CD4-positive, alpha-beta T cell treated with Interleukin-17A for 4 hours (primary cell): Measurements from ENCODE around the gene STUM.
"Not testable (repeated sequence)": the region's sequence is repeated elsewhere in the genome, so short reads cannot be mapped to it uniquely, and the experiment has no call there.

Experiments used
- DNase-seq: peaks from one replicate; pipeline ENCODE4 v3.0.0-alpha.2; 2020; ENCODE audit warnings: mixed read lengths

Gene STUM

DNA sequence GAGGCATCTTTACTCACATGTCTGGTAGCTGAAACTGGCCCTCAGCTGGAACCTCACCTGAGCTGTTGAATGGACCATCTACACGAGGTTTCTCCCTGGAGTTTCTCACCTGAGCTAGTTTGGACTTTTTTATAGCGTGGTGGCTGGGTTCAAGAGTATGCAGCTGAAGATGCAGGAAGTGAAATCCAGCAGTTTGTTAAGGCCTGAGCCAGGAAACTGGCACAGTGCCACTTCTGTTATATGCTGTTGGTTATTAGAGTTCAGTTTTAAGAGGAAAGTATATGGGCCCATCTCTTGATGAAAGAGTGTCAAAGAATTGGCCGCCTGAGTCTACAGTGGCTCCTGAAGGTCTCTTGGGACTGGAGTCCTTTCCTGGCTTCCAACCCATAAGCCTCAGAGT, 35.6 kb downstream of the STUM start:
- DNase-seq = no peak

DNA sequence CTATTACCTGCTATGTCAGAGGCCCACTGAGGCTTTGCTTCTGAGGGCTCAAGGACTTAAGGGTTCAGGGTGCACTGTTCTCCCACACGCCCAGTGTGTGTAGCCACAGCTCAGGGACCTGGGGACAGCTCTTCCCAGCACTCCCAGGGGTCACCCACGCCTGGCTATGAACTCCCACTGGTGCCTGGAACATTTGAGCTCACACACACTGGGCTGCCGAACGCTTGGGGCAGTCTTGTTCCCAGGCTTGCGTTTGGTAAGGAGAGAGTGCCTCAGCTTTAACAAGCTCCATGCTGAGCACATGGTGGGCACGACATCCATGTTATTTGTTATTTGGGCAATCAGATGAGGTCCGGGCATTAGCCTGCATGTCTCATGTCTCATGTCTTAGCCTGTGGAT, 37.6 kb downstream of the STUM start:
- no peak for DNase-seq

- no peak for DNase-seq
Measured at GRCh38 chr1:226586650-226587422, 38.3 kb downstream of the STUM start.

DNA sequence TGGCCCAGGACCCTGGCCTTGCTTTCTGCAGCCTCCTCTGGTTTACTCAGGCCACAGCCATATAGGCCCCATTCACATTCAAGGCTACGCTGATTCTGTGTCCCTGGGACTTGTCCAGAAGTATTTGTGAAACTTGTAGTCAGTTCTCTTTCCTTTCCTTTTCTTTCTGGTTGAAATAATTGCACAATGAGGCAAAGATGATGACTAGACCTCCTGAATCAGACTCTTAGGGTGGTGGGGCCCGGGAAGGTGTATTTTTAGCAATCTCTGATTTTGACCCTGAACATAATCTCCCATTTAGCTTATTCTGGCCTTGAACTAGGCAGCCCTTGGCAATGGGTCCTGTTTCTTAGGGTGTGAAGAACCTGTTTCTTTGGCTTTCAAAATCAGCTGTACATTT, 39.9 kb downstream of the STUM start:
- DNase-seq = no peak

- DNase-seq = no peak
Measured at GRCh38 chr1:226589008-226589733, 40.6 kb downstream of the STUM start.

- no peak for DNase-seq
Measured at GRCh38 chr1:226590614-226591013, 42.0 kb downstream of the STUM start.

GRCh38 chr1:226593541-226593940, 45.0 kb downstream of the STUM start:
- DNase-seq = no peak

DNA sequence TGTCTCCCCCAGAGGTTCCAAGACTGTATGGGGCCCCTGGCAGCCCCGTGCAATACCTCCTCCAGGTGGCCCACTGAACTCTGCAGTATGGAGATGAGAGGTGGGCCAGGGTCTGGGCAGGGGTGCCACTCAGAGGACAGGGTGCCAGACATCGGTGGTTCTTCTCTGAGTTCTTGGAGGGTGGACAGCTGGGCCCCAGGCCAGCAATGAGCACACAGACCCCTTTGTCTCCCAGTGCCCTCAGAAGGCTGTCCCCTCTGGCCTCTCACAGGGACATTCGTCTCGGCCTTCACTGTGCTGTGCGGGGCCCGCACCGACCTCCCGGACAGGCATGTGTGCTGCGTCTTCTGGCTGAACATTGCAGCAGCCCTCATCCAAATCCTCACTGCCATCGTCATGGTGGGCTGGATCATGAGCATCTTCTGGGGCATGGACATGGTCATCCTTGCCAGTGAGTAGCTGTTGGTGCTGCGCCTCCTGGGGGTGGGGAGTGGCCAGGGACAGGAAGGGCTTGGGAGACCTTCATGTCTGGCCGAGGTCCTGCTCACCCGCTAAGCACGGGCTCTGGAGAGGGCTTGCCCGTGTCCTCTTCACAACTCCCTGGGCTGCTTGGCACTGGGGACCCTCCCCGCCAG, 48.1 kb downstream of the STUM start:
- no peak for DNase-seq

- DNase-seq = no peak
Measured at GRCh38 chr1:226597616-226598454, 49.3 kb downstream of the STUM start.

- DNase-seq = no peak
Measured at GRCh38 chr1:226598455-226598849, 49.9 kb downstream of the STUM start.

- DNase-seq = not testable (repeated sequence)
Measured at GRCh38 chr1:226598955-226599354, 50.4 kb downstream of the STUM start.

GRCh38 chr1:226599636-226600238, 51.2 kb downstream of the STUM start:
- no peak for DNase-seq

GRCh38 chr1:226600254-226600653, 51.7 kb downstream of the STUM start:
- no peak for DNase-seq

- DNase-seq = no peak
Measured at GRCh38 chr1:226601456-226601855, 52.9 kb downstream of the STUM start.

DNA sequence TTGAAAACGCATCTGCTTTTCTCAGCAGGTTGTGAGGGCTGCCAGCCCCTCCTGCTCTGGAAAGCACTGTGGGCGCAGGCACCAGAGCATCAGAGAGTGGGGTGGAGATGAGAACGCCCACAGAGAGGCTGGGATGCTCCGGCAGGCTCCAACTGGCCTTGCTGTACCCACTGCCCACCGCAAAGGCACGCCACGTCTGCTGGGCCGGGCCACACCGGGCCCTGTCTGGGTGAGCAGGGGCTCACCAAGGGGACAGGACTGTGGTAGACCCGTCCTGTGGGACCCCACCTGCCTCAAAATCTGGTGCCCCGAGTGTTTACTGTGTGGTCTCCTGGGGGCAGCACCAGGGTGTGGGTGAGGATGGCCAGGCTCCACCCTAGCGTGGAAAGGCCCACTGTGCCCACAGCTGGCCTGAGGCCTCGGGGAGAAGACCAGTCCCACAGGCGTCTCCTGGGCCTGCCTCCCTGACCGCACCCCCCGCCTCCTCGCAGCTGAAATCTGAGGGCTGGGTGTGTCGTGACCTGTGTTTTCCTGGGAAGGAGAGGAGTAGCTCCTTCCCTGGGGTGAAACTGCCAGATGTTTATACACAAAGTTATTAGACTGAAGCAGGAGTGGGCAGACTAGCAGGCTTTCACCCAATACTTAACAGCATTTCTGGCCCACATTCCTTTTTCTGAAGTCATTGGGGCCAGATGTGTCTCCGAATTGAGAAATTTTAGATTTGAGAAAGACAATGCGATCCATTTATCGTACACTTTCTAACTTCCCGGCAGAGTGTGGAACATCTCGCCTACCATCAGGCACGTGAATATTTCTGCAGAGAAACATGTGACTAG, 53.8 kb downstream of the STUM start:
- no peak for DNase-seq

- no peak for DNase-seq
Measured at GRCh38 chr1:226603022-226603857, 54.7 kb downstream of the STUM start.

DNA sequence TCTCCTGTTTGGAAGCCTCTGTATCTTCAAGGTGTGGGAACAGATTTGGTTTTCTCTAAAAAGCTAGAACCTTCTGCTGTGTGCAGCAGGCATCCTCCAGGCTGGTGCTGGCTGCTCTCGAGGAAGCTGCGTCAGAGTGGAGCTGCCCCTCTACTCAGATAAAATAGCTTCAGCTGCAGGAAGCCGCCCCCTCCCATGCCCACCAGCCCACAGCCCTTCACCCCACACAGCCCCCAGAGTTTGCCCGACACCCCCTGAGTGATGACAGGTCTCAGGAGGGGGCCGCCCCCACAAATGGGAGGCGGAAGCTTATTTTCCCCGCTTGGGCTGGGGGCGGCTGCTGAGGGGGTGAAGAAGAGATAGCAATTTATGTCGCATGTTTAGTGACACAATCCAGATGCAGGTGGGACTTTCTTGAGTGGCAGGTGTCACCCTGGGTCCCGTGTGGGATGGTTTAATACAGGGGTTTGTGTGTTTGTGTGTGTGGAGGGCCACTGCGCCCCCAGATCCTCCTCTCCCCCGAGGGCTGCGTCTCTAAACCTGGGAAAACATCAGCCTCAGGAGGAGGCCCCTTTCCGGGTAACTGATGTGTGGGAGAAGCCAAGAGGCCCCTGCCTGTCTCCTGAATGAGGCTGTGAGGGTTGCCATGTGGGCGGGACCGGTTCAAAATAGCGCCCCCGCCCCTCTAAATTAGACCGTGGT, 55.4 kb downstream of the STUM start:
- no peak for DNase-seq

DNA sequence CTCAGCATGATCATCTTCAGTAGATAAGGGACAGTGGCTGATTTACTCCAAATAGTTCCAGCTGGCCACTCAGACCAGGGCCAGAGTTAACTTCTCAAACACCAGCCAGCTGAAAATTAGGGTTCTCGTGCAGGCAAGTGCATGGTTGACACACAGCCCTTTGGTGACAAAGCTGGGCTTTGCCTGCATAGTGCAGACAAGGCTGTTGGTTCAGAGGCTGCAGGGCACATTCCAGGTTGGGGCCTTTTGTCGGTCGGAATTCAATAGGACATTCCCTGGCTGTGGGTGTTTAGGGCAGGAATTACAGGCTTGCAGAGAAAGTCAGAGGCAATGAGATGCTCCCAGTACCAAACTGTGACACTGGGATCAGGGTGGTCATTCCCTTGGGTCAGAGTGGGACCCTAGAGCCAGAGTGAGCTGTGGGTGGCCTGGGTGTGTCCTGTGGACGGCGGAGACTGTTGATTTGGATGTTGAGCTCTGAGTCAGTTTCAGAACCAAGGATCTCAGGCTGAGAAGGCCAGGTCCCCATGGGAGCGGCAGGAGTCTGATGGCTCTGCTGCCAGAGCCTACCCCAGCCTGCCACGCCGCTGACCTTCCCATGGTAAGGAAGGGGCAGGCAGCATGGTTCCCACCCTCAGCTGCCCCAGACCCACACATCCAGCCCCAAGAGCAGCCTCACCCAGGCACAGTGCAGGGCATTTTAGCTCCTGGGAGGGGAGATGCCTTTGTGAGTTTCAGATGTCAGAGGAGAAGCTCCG, 56.2 kb downstream of the STUM start:
- no peak for DNase-seq

DNA sequence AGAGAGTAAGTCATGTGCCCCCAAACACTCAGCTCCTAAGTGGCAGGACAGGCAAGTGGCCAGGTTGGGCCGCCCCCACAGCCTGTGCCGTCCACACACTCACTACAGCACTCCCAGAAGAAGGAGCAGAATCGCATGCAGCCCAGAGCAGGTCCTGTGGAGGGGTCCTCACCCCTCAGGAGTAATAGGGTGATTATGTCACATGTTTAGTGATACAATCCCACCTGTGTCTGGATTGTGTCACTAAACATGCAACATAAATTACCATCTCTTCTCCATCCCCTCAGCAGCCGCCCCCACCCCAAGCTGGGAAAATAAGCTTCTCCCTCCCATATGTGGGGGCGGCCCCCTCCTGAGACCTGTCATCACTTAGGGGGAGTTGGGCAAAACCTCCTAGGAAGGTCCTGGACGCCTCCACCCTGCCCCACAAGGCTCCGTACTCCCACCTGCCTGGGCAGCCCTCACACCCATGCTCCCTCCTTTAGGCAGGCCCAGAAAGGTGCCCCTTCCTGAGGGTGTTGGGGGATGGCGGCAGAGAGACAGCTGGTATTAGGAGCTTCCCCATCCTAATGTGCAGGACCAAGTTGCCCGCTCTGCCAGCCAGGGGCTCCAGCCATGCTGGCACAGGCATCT, 56.9 kb downstream of the STUM start:
- DNase-seq = no peak
